DMS79 (cell line): Measurements from ENCODE around the gene SYT7.
A peak's percentile ranks its signal among the peaks of the same experiment; 100 is the strongest.

Experiments
- DNase-seq: peaks from one replicate; lab custom pipeline; 2025; lab: John Stamatoyannopoulos, UW

Gene SYT7

DNA sequence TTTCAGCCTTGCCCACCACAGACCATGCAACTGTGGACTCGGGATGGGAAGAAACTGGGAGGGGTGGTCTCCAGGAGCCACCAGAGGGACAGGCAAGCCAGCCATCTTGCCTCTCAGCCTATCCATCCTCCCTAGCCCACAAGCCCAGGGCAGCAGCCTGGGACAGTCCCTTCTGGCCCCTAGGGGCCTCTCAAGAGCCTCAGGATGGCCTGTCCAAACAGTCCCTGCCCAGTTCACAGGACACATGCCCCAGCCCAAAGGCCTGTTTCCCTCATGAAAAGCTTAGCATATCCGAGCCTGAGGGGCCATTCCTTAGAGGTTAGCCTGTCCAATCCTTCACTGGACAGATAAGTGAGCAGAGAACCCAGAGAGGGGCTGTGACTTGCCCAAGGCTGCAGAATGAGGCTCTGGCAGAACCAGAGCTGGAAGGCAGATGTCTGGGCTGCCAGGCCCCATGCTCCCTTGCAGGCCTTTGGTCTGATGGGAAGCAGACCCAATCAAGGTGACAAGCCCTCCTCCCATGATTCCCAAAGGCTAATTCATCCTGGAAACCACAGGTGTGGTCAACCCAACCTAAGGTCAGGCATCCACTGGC lies 44.1 kb downstream of the SYT7 start:
- no peak for DNase-seq

DNA sequence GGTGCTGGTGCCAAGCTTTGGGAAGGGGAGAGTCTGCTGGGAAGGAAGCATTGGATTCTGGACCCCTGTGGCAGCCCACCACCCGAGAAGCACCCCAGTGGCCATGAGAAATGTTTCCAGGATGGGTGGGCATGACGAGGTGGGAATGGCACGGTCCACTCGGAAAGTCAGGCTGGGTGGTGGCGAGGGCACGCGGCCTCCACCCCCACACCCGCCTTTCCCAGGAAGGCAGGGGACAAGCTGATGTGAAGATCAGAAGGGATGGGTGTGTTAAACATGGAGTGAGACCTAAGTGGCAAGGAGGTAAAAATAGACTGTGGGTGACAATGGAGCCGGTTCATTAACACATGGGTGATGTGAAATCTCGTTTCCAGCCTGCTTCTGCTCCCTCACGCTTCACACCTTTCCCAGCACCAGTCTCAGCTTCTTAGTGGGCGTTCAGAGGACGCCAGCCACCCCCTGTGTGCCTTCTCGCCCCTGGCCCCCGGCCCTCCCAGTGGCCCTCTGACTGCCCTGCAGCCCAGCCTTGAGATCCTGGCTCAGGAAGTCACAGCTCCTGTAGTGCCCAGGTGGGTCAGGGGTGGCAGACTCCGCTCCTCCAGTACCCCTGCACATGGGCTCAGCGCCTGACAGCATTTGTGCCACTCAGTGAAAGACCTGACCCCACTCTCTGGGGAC lies 44.7 kb downstream of the SYT7 start:
- DNase-seq, result no peak

DNA sequence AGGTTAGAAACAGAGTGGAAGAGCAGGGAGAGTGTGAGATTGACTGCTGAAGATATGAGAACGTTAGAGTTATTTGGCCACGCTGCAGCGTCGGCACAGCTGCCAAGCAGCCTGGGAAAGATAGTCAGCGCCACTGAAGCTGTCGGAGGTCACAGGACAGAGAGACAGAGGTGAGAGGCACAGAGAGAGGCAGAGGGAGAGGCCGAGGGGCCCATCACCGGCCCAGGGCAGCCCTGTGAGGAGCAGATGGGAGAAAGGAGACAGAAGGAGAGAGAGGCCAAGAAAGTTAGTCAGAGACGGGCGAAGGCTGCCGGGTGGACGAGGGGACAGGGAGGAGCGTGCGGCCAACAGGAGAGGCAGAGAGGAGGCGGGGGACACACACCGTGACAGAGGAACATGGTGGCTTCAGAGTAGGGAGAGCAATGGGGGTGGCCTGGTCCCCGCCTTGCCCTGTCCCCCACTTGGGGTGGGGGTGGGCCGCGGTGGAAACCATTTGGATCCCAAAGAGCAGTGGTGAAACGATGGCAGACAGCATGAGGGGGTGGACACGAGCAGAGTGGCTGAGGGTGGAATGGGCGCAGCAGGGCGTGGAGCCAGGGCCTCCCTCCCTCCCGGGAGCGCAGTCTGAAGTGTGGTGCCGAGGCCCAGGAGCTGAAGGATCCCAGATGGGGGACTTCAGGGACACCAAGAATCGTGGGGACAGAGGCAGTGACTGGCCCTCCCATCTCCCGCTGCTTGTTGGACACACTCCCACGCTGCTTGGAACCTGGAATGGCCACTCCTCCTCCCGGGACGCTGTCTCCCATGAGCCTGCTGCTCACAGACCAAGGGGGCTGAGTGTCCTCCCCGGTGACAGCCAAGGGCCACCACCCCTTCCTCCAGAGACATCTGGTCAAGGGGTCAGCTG lies 45.7 kb downstream of the SYT7 start:
- DNase-seq, result no peak

DNA sequence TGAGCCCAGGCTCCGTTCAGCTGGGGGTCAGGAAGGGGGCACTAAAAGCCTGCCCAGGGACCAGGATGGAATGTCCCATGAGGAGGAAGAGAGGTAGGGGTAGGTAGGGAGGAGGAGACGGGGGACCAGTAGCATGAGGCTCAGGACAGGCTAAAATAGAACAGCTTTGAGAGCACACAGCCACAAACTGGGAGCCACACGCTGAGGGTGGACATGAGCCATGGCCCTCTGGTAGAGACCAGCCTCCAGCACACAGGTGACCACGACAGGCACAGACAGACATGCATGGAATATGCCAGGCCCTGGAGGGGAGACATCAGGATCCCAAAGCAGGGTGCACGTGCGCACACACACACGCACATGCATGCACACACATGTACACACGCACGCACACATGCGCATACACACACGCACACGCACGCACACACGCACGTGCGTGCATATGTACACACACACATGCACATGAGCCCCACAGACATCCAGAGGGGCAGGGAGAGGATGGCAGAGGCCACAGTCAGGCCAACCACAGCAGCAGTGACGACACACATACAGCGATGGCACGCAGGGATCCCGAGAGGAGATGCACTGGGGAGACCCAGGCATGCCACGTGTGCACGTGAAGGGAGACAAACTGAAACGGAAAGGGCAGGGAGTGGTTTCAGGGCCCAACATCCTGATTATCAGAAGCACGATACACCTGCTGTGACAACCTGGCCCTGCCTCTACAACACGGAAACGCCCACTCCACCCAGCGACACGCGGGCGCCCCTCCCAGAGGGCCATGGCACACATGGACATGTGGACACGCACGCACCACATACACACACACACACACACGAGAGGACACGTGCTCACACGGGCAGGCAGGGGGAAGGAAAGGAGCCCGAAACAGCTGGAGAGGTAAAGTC lies 46.6 kb downstream of the SYT7 start:
- DNase-seq, result no peak

DNA sequence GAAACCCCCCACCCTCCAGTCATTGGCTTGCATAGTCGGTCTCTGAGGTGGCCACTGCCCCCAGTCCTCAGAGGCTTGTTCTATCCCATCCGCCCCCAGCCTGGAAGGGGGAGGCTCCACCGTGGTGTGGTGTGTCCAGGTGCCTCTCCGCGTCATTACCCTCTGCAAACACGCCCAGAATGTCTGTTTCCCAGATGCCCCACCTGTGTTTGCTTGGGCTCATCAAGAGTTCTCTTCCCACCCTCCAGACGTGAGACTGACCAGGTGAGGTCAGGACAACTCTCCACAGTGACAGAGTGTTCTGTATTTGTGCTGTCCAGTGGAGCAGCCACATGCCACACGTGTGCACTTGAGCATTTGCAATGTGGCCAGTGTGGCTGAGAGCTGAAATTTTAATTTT lies 47.5 kb downstream of the SYT7 start:
- DNase-seq, result peak; percentile 65

DNA sequence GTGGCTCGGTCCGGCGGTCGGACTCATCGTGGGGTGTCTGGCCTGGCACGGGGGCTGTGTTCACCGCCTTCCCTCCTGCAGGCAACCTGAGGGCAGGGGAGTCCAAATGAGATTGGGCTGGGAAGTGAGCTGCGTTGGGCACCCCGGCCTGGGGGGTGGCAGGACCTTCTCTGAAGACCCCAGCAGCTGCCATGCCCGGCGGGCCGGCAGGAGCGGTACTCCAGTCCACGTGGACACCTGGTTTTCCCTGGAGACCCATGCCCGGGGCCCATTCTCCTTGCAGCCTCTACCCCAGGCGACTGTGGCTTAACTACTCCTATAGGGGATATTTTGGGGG lies 47.9 kb downstream of the SYT7 start:
- no peak for DNase-seq

DNA sequence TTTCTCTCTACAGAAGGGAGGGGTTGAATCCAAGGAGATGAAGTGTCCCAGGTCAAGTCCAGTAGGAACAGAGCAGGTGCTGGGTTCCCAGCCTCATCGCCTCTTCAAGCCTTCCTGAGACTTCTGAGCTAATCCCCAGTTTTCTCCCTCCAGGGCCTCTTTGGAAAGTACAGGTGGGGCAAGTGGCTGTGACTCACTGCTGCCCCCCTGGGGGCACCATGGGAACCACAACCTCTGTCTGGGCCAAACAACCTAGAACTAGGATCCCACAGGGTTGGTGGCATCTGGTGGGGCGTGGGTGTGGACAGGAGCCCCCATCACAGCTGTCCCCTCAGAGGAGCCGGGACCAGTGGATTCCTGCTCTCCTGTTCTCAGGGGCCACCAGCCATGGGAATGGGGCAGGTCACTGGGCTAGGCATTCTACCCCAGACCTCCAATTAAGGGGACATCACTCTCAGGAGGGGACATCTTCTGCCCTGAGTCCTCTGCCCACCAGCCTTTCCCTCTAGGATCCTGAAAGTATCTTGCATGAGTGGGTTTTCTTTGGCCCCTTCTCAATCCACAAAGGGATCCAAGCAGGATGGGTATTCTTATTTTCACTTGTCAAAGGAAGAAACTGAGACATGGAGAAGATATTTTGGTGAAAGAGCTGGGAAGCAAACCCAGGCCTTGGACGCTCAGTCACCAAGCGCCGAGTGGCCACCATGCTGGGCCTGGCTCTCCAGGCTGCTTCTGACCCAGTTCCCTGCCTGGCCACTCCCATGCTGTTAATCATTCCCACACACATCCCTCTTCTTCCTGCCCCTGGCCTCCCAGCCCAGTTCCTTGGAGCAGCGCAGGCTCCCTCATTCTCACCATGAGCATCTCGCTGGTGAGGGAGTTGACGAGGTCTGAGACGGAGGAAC lies 48.5 kb downstream of the SYT7 start:
- peak; percentile 31 for DNase-seq

DNA sequence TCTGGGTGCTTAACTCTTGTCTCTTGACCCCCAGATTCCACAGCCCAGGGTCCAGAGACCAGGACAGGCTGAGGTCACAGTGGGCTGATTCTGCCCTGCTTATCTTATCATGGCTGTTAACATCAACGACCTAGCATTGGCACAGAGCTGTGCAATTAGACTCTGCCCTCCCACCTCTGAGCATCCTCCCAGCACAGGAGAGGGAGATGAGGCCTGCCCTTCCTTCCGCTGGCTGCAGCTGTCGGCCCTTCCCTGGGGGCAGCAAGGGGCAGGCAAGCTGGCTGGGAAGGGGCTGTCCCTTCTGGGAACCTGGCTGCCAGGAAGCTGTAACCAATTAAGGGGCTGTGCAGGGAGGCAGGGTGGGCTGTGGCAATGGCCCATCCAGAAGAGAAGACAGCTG lies 49.8 kb downstream of the SYT7 start:
- no peak for DNase-seq

DNA sequence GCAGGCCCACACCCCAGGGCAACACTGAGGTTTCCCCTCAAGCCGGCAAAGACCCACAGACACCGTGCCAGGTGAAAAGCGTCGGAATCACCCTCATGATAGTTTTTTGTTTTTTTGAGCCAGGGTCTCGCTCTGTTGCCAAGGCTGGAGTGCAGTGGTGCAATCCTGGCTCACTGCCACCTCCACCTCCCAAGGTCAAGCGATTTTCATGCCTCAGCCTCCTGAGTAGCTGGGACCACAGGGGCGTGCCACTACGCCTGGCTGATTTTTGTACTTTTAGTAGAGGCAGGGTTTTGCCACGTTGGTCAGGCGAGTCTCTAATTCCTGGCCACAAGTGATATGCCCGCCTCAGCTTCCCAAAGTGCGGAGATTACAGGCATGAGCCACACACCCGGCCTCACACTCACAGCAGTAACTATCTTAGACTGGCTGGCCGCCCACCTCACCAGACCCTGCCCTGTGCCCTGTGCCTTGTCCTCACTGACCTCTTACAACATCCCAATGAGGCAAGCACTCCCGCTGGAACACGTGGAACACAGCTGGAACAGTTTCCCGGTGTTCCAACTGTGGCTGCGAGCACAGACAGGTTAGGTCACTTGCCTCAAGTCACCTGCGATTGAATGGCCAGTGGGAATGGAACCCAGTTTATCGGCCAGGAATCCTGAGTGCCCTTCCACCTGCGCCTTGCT lies 51.2 kb downstream of the SYT7 start:
- no peak for DNase-seq

DNA sequence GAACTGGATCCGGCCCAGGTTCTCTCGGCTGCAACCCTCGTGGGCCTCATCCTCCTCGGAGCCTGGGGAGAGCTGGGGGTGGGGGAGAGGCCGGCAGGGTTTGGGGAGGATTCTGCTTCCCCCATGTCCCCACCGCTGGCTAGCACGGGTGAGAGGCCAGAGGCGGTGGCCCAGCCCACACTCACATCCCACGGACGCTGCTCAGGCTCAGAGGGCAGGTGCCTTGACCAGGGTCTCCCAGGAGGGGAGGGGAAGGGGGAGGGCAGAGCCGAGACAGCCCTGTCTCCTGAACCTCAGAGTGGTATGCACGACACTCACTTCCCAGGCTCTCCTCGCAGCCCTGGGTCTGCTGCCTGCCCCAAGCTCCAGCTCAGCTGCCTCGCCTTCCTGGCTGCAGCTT lies 52.8 kb downstream of the SYT7 start:
- no peak for DNase-seq

DNA sequence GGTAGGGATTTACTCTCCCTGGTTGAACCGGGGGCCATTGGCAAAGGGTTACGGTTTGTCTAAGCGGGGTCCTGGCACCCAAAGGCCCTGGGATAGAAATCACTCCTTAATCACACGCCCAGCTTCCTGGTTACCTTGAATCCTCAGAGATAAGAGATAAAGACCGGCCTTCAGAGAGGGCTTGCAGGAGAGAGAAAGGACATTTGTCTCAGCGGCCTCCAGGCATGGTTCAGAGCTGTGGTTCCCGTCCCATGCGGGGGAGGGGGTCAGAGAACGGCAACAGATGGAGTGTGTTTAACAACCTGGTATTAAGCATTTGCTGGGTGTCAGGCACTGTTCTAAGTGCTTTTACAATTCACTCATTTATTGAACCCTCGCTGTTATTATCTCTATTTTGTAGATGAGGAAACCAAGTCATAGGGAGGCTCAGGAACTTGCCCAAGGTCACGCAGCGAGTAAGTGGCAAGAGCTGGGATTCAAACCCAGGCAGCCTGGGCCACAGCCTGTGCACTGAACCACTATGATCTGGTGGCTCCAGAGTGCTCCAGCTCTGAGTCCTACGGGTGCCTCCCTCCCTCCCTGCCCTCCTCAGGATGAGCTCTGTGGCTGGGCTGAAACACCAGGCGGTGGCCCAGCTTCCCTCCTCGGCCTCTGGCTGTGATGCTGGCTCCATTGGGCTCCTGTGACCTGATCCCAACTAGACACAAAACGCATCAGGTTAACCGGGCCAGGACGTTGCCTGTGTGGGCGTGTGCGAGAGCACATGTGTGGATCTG lies 53.7 kb downstream of the SYT7 start:
- DNase-seq, result no peak

DNA sequence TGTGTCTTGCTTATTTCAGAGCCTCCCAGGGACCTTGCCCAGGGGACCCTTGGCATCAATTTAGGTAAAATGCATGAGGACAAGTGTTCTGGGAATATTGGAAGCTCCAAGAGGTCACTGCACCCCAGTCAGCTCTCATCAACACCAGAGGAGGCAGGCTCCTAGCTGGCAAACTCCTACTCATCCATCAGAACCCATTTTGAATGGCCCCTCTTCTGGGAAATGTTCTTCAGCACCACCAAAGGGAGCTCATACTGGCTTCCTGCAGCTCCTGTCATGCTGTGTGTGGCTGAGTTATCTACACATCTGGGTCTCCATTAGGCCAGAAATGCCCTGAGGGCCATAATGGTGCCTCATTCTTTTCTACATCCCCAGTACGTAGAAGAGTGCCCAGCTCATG lies 54.6 kb downstream of the SYT7 start:
- DNase-seq, result no peak

DNA sequence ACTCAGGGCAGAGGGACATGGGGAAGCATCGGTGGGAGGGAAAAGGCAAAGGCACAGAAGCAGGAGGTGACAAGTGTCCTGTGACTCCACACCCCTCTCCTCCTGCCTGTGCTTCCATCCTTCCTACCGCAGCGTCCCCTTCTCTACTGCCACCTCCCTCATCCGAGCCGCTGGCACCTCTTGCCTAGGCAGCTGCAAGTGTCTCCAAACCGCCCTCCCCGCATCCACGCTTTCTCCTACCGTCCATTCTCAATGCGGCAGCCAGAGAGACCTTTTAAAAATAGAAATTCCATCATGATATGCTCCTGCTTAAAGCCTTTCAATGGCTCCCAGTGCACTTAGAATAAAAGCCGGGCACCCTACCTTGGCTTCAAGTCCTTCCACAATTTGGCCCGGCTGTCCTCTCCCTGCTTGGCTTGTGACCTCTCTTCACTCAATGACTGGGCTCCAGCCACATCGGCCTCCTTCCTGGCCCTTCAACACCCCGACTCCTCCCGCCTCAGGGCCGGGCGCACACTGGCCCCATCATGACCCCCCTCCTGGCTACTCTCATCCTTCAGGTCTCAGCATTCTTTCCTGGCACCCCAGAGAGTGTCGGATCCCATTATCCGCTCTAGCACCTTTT lies 55.8 kb downstream of the SYT7 start:
- no peak for DNase-seq

DNA sequence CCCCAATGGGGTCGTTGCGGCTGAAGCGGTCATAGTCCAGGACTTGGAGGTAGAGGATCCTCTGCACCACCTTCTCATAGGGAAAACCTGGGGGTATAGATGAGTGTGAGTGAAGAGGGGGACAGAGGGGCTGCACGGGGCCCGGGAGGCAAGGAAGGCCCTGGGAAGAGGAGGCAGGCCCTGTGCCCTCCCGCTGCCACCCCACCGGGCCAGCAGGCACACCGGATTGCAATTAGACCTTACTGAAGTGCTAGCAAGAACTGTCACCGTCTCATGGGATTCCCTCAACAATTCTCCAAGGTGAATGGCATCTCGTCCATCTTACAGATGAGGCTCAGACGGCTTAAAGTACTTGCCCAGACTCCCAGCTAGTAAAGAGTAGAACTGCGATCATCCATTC lies 56.4 kb downstream of the SYT7 start:
- no peak for DNase-seq

DNA sequence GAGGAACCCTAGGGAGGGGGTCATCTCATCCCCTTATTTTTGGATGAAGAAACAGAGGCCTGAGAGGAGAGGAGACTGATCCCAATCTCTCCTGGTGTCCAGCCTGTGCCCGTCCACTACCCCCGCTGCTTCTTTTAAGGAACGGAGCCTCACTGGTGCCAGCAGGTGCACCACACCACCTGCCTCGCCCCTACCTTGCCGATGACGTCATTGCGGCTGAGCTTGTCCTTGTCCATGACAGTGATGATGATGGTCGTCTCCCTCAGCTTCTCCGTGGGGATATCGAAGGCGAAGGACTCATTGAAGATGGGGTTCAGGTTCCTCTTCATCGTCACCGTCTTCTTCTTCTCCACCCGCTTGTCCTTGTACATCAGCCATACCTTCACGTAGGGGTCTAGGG lies 58.0 kb downstream of the SYT7 start:
- no peak for DNase-seq

DNA sequence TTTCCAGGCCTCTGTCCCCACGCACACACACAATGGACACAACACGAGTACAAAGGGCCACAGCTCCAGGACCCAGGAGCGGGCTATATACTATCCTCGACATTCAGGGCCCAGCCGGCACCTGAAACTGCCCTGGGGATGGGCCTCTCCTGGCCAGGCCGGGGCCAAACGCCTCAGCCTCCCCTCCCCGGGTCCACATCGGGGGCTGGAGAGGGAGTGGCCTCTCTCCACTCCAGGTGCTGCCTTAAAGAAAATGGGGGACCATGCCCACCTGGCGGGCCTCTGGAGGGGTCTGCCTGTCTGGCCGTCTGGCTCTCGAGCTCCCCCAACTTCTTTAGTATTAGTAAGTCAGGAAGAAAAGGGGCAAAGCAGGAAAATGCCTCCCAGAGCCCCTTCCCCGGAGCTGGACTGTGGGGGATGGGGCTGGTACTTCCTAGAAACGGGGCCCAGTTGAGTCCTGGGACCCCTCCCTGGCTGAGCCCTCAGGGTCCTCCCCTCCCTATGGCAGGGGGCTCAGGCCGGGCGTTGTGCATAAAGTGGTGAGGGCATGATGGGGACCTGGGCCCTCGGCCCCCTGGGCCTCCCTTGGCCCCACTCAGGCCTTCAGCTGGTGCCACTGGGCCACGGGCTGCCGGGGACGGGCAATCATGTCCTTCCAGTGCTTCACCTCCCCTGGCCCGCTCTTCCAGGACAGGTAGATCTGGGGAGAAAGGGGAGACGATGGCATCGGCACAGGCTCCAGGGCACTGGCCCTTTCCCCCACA lies 62.7 kb downstream of the SYT7 start:
- no peak for DNase-seq

DNA sequence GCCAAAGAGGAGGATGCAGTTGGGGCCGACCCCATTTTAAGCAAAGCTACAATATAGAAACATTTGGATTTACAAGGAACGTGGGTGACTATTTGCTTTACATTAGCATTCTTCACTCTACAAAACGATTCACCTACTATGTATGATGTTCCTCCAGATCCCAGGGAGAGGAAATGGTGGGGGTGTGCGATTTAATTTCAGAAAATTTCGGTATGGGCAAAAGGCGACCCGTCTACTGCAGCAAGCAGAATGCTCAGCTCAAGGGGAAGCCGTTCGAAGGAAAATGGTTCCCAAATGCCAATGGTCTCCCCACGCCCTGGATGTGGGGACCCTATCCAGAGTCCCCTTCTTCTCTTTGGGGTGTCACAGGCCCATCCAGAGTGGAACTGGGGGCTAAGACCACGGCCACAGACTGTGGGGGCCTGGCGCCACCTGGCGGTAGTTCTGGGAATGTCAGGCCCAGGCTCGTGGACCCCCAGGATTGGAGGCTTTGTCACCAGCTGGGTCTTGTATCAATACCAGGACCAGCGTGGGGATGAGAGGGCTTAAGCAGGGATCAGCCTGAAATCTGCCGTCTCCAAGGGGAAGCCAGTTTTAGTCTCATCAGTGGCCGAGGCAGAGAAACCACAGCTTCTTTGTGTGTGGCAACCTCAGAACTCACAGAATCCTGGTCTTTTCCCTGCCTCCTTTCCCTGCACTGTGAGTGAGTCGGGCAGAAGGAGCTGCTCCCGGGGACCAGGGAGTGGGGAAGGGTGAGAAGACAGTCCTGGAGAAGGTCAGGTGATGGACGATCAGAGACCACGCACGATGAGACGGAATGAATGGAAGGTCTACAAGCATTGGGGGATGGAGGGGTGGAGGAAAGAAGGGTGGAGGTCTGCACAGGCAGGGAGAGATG lies 64.0 kb downstream of the SYT7 start:
- DNase-seq, result no peak

DNA sequence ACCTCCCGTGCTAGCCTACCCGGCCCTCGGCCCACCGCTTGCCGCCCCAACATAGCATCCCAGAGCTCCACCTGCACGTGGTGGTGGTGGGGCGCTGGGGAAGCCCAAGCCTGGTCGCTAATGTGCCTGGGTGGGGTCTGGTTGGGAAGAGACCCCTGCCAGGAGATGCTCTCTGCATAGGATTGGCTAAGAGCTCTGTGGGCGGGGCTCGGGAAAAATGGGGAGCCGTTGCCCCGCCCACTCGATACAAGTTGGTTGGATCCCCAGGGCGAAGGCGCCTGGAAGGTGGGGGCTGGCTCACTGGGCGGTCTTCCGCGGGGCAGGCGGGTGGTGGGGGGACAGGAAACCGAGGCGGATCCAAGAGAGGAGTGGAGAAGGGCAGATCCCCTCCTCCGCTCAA lies 64.7 kb downstream of the SYT7 start:
- no peak for DNase-seq
